Liver (tissue), 9 donors: ENCODE measurements around the gene ST6GAL1. TPM values are rescaled to one million over a fixed set of nuclear protein-coding genes. Genes with fewer than 3 reads are reported as not detected.
"Not testable (repeated sequence)": the region's sequence is repeated elsewhere in the genome, so short reads cannot be mapped to it uniquely, and the experiment has no call there.

ENCODE experiments used
- DNase-seq: peaks from one replicate; pipeline ENCODE4 v3.0.0-alpha.2; 2017; ENCODE audit warnings: low spot score
- H3K27ac ChIP-seq, 2 donors: one replicate each; pipeline ENCODE4 v1.7.0; 2013; ENCODE audit warnings: inconsistent platforms in 2 of 2, low read length in 2 of 2, control low read depth in 1 of 2, low read depth in 1 of 2, mild to moderate bottlenecking in 1 of 2
- H3K27me3 ChIP-seq, 4 donors: one replicate each; pipeline versions ENCODE4 v1.6.1 to v1.7.0; 2013; ENCODE audit warnings: low read length in 3 of 4, inconsistent platforms in 1 of 4, mild to moderate bottlenecking in 1 of 4, moderate library complexity in 1 of 4; ENCODE audit not compliant: control insufficient read depth in 4 of 4, insufficient read depth in 4 of 4
- H3K36me3 ChIP-seq, 4 donors: one replicate each; pipeline versions ENCODE4 v1.6.1 to v1.7.0; 2013; ENCODE audit warnings: low read length in 3 of 4, mild to moderate bottlenecking in 3 of 4, low read depth in 1 of 4, moderate library complexity in 1 of 4; ENCODE audit not compliant: control insufficient read depth in 4 of 4, insufficient read depth in 3 of 4
- H3K4me1 ChIP-seq, 4 donors: one replicate each; pipeline versions ENCODE4 v1.6.1 to v1.7.0; 2013; ENCODE audit warnings: low read length in 3 of 4, mild to moderate bottlenecking in 3 of 4, moderate library complexity in 1 of 4; ENCODE audit not compliant: control insufficient read depth in 4 of 4, insufficient read depth in 4 of 4
- H3K4me3 ChIP-seq, 3 donors: one replicate each; pipeline versions ENCODE4 v1.6.1 to v1.7.0; 2013; ENCODE audit warnings: low read length in 3 of 3, control low read depth in 1 of 3, low read depth in 1 of 3, mild to moderate bottlenecking in 1 of 3
- H3K9ac ChIP-seq, 2 donors: one replicate each; pipeline ENCODE4 v1.7.0; 2013; ENCODE audit warnings: low read length in 2 of 2, mild to moderate bottlenecking in 2 of 2, moderate library complexity in 2 of 2, control low read depth in 1 of 2, low read depth in 1 of 2
- H3K9me3 ChIP-seq, 4 donors: one replicate each; pipeline versions ENCODE4 v1.6.1 to v1.7.0; 2013; ENCODE audit warnings: low read length in 3 of 4; ENCODE audit not compliant: control insufficient read depth in 4 of 4
- ATF3 ChIP-seq: IDR thresholded peaks from 2 replicates; pipeline ENCODE4 v1.6.1; 2016; ENCODE audit warnings: antibody characterized with exemption
- CTCF ChIP-seq: fragments of 150-350 bp; IDR thresholded peaks from 2 replicates; pipeline ENCODE4 v1.5.1; 2017; ENCODE audit warnings: improper control_type of control experiment, low read depth, low read length; ENCODE audit not compliant: missing input control
- EGR1 ChIP-seq, 2 donors: IDR thresholded peaks; 2 replicates each; pipeline ENCODE4 v1.6.1; 2016 to 2018; ENCODE audit warnings: antibody characterized with exemption in 2 of 2, low read depth in 2 of 2
- FOXA1 ChIP-seq: IDR thresholded peaks from 2 replicates; pipeline ENCODE4 v1.6.1; 2016; ENCODE audit warnings: antibody characterized with exemption
- FOXA2 ChIP-seq: IDR thresholded peaks from 2 replicates; pipeline ENCODE4 v1.6.1; 2016; ENCODE audit warnings: antibody characterized with exemption
- GABPA ChIP-seq, 2 donors: IDR thresholded peaks in 1 of 2; conservative IDR thresholded peaks in 1 of 2; 2 replicates each; pipeline ENCODE4 v1.6.1; 2016; ENCODE audit warnings: antibody characterized with exemption in 2 of 2, mild to moderate bottlenecking in 1 of 2, moderate library complexity in 1 of 2
- HNF4A ChIP-seq, 2 donors: conservative IDR thresholded peaks; 2 replicates each; pipeline ENCODE4 v1.6.1; 2016; ENCODE audit warnings: antibody characterized with exemption in 2 of 2, mild to moderate bottlenecking in 2 of 2
- HNF4G ChIP-seq: IDR thresholded peaks from 2 replicates; pipeline ENCODE4 v1.6.1; 2016; ENCODE audit warnings: antibody characterized with exemption
- JUND ChIP-seq, 2 donors: IDR thresholded peaks; 2 replicates each; pipeline ENCODE4 v1.6.1; 2016; ENCODE audit warnings: antibody characterized with exemption in 2 of 2
- NR2F2 ChIP-seq: IDR thresholded peaks from 2 replicates; pipeline ENCODE4 v1.6.1; 2016; ENCODE audit warnings: antibody characterized with exemption
- RAD21 ChIP-seq, 2 donors: IDR thresholded peaks; 2 replicates each; pipeline ENCODE4 v1.6.1; 2016; ENCODE audit warnings: antibody characterized with exemption in 2 of 2, mild to moderate bottlenecking in 2 of 2
- REST ChIP-seq: IDR thresholded peaks from 2 replicates; pipeline ENCODE4 v1.6.1; 2016; ENCODE audit warnings: antibody characterized with exemption, mild to moderate bottlenecking
- TAF1 ChIP-seq: conservative IDR thresholded peaks from 2 replicates; pipeline ENCODE4 v1.6.1; 2016; ENCODE audit warnings: antibody characterized with exemption, mild to moderate bottlenecking
- YY1 ChIP-seq: IDR thresholded peaks from 2 replicates; pipeline ENCODE4 v1.6.1; 2016; ENCODE audit warnings: antibody characterized with exemption, mild to moderate bottlenecking
- WGBS: extraction: QIAGEN DNeasy Blood & Tissue Kit; methylation state at CpG from one replicate; pipeline ENCODE4 v1.1.7; 2013; 5-methylcytosine and 5-hydroxymethylcytosine counted together
- polyA plus RNA-seq, 2 donors: library from polyadenylated mRNA; stranded (reverse) in 1 of 2; unstranded in 1 of 2; fragments of 200-250 nt in 1 of 2; fragments of >200 nt in 1 of 2; fragmentation: Nextera tagmentation in 1 of 2; extraction: Ambion mirVana in 1 of 2; gene quantifications; one replicate each; pipeline versions ENCODE4 v1.2.1 to v1.2.3, GENCODE V29; 2013 to 2015
- total RNA-seq, 2 donors: library from RNA; depleted of rRNA; stranded (reverse); fragments of >200 nt; gene quantifications; one replicate each; pipeline ENCODE4 v1.2.3, GENCODE V29; 2014
- donor health status: healthy.
- donor health status: healthy.
- donor health status: healthy.
- donor health status: healthy.
- donor health status: healthy.

The ST6GAL1 gene
- total and polyA plus RNA-seq, 4 donors, result 102 to 425 (median 328) TPM

- no peak for TF ChIP-seq GABPA (IDR thresholded peaks at IDR 0.05 in 1 of 2, conservative IDR thresholded peaks at IDR 0.05 in 1 of 2)
- TF ChIP-seq REST, result no peak
- TF ChIP-seq YY1, result no peak
These were observed 92.2 kb downstream of the ST6GAL1 start (continued) for GRCh38 chr3:187022403-187023029.

- H3K27me3 ChIP-seq, H3K27ac ChIP-seq, H3K4me3 ChIP-seq, DNase-seq, H3K36me3 ChIP-seq, H3K9me3 ChIP-seq, H3K9ac ChIP-seq, H3K4me1 ChIP-seq: not testable (repeated sequence)
- WGBS, result 92% methylated on average over 2 of the region's 2 CpGs
These were observed 93.0 kb downstream of the ST6GAL1 start for GRCh38 chr3:187023340-187023739.

- Histone ChIP-seq H3K36me3 (no peaks in the 10 kb centered on the region), H3K27ac (no peak overlapping the region)
- 77% methylated on average over 10 of the region's 10 CpGs for WGBS
These were observed 94.4 kb downstream of the ST6GAL1 start for GRCh38 chr3:187024536-187025226.

More at GRCh38 chr3:187024536-187025226, 94.4 kb downstream of the ST6GAL1 start:
- no peak for TF ChIP-seq FOXA2
- no peak for TF ChIP-seq HNF4A (conservative IDR thresholded peaks at IDR 0.05)
- no peak for TF ChIP-seq CTCF
- TF ChIP-seq GABPA (IDR thresholded peaks at IDR 0.05 in 1 of 2, conservative IDR thresholded peaks at IDR 0.05 in 1 of 2), result no peak
- no peak for TF ChIP-seq ATF3
- no peak for TF ChIP-seq YY1
- TF ChIP-seq FOXA1, result no peak
- no peak for TF ChIP-seq NR2F2
- no peak for TF ChIP-seq JUND (IDR thresholded peaks at IDR 0.05)
- TF ChIP-seq HNF4G, result no peak
- TF ChIP-seq EGR1 (IDR thresholded peaks at IDR 0.05; ENCODE audit: low read depth in 2 of 2), result no peak
- no peak for TF ChIP-seq REST
- TF ChIP-seq TAF1, result no peak
- TF ChIP-seq RAD21 (IDR thresholded peaks at IDR 0.05), result no peak
- Histone ChIP-seq H3K9ac (no peak overlapping the region), H3K4me1 (peaks cover 0 to 6% (median 1%) of the 10 kb centered on the region in 4 donors), H3K4me3 (no peak overlapping the region), H3K27me3 (no peaks in the 10 kb centered on the region), H3K9me3 (no peaks in the 10 kb centered on the region)
- DNase-seq, result no peak
